EL (cell line): ENCODE results near the gene PPP1R9B.

ENCODE experiments used
- DNase-seq: peaks from one replicate; pipeline ENCODE4 v3.0.0-alpha.2; 2016

PPP1R9B gene

GRCh38 chr17:50173335-50173941 is 23.0 kb upstream of the PPP1R9B start:
- DNase-seq = peak; percentile 96

GRCh38 chr17:50172936-50173334 is 22.5 kb upstream of the PPP1R9B start:
- no peak for DNase-seq

DNA sequence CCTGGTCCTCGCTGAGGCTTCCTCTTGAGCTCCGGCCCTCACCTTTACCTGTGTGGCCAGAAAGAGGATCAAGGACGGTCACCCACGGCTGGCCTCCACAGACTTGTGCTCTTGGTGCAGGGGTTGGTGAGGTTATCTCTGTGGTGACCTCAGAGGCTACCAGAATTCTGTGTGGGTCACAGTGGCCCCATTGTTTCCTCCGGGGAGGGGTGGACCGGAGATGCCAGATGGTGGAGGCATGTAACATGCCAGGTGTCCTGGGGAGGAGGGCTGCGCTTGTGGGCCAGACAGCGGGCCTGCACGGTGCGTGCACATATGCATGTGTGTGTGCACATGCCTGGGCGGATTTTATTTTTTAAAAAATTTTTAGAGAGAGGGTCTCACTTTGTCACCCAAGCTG is 21.7 kb upstream of the PPP1R9B start:
- no peak for DNase-seq

GRCh38 chr17:50171371-50172071 is 21.0 kb upstream of the PPP1R9B start:
- no peak for DNase-seq

GRCh38 chr17:50170662-50171370 is 20.3 kb upstream of the PPP1R9B start:
- DNase-seq = no peak

- no peak for DNase-seq
Measured at GRCh38 chr17:50169881-50170459, 19.5 kb upstream of the PPP1R9B start.

- DNase-seq = peak; percentile 78
Measured at GRCh38 chr17:50169121-50169764, 18.8 kb upstream of the PPP1R9B start.

- no peak for DNase-seq
Measured at GRCh38 chr17:50168319-50168718, 17.8 kb upstream of the PPP1R9B start.

- no peak for DNase-seq
Measured at GRCh38 chr17:50167371-50167770, 16.9 kb upstream of the PPP1R9B start.

DNA sequence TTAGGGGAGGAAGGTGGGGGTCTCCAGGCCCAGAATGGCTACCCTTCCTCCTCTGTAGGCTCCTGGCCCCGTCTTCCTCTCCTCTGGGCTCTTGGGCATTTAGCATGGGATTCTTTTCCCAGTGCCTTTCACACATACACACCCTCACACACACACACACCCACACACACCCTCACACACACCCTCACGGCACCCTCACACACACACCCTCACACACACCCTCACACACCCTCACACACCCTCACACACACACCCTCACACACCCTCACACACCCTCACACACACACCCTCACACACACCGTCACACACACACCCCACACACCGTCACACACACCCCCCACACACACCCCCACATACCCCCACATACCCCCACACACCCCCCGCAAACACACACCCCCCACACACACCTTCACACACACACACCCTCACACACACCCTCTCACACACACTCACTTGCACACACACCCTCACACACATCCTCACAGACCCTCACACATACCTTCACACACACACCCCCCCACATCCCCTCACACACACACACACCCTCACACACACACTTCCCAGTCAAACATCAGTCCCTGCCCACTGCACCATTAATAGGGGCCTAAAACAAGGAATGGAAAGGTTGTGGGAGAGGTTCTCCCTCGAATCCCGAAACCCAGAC is 16.2 kb upstream of the PPP1R9B start:
- no peak for DNase-seq

DNA sequence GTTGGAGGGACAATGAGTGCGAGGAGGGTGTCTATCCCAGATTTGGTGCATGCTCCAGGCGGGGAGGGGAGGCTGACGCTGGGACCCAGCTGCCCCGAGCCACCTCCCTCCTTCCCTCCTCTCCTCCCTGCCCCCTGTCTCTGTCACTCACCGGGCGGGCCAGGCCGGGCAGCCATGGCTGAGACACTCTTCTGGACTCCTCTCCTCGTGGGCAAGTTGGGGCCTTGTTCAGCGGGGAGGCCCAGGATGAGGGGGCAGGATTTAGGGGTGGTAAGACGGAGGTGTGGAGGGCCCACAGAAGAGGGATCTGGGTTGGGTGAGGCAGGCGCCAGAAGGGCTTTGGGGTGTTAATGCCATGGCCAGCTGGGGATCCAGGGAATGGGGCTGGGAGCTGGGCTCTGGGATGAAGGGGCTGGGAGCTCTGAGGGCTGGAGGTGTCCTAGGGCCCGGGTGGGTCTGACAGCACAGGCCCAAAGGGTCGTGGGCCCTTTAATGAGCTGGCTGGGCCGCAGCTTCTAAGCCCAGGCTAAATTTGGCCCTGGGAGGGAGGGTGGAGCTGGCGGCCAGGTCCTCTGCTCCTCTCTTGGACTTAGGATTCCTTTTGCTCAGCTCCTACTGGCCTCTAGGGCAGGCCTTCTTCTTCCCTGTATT is 15.5 kb upstream of the PPP1R9B start, which contains the start of gene SGCA:
SGCA (plus strand) TSS at position 139 of the 651 bp plus-strand sequence; CDS start at position 175, 36 bp downstream.
- no peak for DNase-seq

DNA sequence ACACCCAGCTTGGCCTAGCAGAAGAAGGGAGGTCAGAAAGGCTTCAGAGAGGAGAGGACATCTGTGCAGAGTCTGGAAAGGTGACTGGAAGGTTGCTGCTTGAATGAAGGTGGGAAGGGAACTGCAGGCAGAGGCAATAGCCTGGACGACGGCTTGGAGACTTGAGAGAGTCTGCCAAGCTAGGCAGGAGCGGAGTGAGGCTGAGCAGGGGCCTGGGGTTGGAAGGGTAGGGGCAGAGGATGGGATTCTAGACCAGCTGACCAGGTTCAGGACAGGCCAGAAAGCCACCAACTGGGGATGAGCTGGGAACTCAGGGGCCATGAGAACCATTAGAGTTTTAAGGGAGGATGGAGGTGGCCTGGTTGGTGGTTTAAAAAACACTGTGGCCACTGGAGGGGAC is 15.0 kb upstream of the PPP1R9B start:
- DNase-seq = no peak

DNA sequence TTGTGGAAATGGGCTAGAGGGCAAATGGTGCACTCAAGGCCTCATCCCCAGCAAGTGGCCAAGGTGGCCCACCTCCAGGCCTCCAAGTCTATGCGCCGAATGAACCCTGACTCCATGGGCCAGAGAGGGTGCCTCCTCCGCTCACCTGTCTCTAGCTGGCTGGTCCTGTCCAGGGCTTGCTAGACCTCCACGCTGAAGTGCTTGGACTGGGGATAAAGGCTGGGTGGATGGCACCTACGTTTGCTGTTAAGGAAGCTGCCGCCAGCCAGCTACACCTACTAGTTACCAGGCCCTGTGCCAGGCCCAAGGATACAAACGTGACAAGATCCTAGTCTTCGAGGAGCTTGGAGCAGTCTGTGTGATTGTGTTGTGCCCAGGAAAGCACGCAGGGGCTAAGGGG is 14.6 kb upstream of the PPP1R9B start:
- DNase-seq = no peak

DNA sequence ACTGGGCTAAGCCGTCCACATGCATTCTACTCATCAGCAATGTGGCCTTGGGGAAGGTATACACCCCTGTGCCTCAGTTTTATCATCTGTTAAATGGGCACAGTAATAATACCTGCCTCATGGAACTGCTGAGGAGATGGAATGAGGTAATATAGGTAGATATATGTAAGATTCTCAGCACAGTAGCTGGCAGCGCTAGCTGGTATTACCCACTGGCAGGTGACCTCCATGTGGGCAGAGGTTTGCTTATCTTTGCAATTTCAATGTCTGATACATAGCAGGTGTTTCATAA is 14.2 kb upstream of the PPP1R9B start:
- DNase-seq = no peak

DNA sequence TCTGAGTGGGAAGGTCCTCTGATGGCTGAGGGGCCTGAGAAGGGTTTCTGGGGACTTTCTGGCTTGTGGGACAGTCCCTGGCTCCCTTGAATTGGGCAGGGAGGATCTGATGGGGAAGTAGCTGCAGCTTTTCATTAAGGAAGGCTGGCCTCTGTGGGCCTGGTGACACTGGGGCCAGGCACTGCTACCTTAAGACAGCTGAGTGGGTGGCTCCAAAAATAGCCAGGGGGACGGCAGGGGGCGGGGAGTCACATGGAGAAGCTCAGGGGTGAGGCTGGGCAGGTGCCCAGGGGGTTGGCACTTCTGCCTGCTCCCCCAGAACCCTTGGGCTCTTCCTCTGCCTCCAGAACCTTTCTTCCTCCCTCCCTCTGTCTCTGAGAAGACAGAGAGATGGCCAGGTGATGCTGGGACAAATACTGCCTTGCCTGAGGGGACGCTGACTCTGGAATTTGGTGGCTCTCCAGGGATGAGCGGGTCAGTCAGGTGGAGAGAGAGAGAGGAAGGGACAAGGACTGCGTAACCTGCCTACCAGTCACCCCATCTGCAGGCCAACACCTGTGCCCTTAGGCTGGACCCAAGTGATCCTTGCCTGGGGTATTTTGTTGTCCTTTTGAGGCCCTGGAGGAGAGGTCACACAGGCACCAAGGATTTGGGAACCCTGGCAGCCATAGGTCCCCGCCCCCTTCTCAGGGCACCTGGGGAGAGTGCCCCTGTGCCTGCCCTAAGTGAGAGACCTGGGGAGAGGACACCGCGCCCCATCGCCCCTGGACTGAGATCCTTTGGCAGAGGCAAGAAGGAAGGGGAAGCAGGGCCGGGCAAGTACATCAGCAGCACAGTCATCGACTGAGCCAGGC is 13.6 kb upstream of the PPP1R9B start:
- DNase-seq = no peak

DNA sequence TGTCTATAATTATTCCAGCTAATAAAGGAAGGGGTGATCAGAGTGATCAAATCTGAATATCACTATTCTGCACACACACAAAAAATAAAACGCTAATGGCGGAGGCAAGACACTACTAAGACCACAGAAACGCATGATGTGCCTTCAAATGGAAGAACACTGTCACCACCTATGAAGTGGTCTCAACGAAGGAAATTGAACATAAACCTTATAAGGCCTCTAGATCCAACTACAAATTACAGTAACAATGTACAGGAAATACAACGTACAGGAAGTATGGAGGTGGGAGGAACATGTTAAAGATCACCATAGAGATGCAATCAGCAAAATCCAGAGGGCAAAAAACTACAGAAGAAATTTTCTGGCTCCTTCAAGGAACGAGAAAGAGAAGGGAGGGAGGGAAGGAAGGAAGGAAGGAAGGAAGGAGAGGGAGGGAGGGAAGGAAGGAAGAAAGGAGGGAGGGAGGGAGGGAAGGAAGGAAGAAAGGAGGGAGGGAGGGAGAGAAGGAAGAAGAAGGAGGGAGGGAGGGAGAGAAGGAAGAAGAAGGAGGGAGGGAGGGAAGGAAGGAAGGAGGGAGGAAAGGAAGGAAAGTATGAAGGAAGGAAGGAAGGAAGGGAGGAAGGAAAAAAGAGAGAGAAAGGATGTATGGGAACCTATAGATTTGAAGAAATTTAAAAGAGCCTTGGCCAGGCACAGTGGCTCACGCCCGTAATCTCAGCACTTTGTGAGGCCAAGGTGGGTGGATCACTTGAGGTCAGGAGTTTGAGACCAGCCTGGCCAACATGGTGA is 12.2 kb upstream of the PPP1R9B start:
- no peak for DNase-seq

DNA sequence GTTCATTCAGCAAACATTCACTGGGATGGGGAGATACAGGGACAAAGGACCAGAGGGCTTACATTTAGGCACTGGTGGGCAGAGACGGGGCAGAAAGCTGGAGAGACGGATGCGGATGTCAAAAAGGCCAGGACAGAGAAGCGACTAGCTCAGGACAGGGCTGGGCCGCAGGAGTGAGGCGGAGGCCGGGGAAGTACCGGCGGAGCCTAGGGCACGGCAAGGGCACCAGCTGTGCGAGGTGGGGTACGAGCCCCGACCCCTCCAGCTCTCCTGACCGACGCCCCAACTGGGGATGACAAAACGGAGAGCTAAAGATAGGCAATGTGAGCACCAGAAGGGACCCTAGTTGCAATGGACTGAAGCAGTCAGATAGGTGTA is 11.4 kb upstream of the PPP1R9B start:
- no peak for DNase-seq

GRCh38 chr17:50161023-50161910 is 10.8 kb upstream of the PPP1R9B start:
- peak; percentile 92 for DNase-seq

GRCh38 chr17:50157891-50158290 is 7.4 kb upstream of the PPP1R9B start:
- no peak for DNase-seq
